Measurements from ENCODE around the gene KLHDC1. TPM values are rescaled to one million over a fixed set of nuclear protein-coding genes. Genes with fewer than 3 reads are reported as not detected.
"Not testable (repeated sequence)": the region's sequence is repeated elsewhere in the genome, so short reads cannot be mapped to it uniquely, and the experiment has no call there.

KLHDC1 gene
- total RNA-seq, 2 donors from 2014 or later = 7.7 to 11.9 TPM

GRCh38 chr14:49770212-49770817 is 77.4 kb downstream of the KLHDC1 start:
- intact Hi-C loops (cut with DNase I) = no loop called here
- DNase-seq (ENCODE audit: low spot score) = no peak

- DNase-seq (ENCODE audit: low spot score); intact Hi-C loops (cut with DNase I): not testable (repeated sequence)
Observed at GRCh38 chr14:49771691-49772090, 78.8 kb downstream of the KLHDC1 start.

- no peak for DNase-seq (ENCODE audit: low spot score)
- intact Hi-C loops (cut with DNase I) = no loop called here
Observed at GRCh38 chr14:49774106-49774505, 81.2 kb downstream of the KLHDC1 start.

- no peak for DNase-seq (ENCODE audit: low spot score)
- intact Hi-C loops (cut with DNase I) = no loop called here
Observed at GRCh38 chr14:49778421-49778820, 85.5 kb downstream of the KLHDC1 start.

- DNase-seq (ENCODE audit: low spot score) = not testable (repeated sequence)
- intact Hi-C loops (cut with DNase I) = loop anchor here in 1 of 2 donors (10.0 kb wide), 1 partner anchor 54 kb away; no protein-coding TSS in a partner anchor
Observed at GRCh38 chr14:49781040-49781439, 88.1 kb downstream of the KLHDC1 start.

- DNase-seq (ENCODE audit: low spot score) = no peak
- intact Hi-C loops (cut with DNase I) = loop anchor here in 1 of 2 donors (10.0 kb wide), 1 partner anchor 51 kb away; no protein-coding TSS in a partner anchor
Observed at GRCh38 chr14:49783394-49784014, 90.6 kb downstream of the KLHDC1 start.

GRCh38 chr14:49786315-49786714 is 93.4 kb downstream of the KLHDC1 start:
- intact Hi-C loops (cut with DNase I) = loop anchor here in 1 of 2 donors (10.0 kb wide), 1 partner anchor 48 kb away; no protein-coding TSS in a partner anchor
- no peak for DNase-seq (ENCODE audit: low spot score)

GRCh38 chr14:49792618-49793017 is 99.7 kb downstream of the KLHDC1 start:
- intact Hi-C loops (cut with DNase I) = no loop called here
- no peak for DNase-seq (ENCODE audit: low spot score)

GRCh38 chr14:49796025-49796424 is 103.1 kb downstream of the KLHDC1 start:
- no peak for DNase-seq (ENCODE audit: low spot score)
- intact Hi-C loops (cut with DNase I) = no loop called here

Other genes starting within 250 kb of the KLHDC1 start
- 1,000 to 10,000 TPM; 1,012 to 1,062 TPM for gene RPS29, start 106.7 kb upstream of the KLHDC1 start, total RNA-seq
- 1 to 10 TPM; 7.1 to 8.5 TPM for gene LRR1, start 94.2 kb upstream of the KLHDC1 start, total RNA-seq
- gene RPL36AL, start 72.5 kb upstream of the KLHDC1 start, total RNA-seq = 100 to 1,000 TPM; 130 to 144 TPM
- gene MGAT2, start 72.3 kb upstream of the KLHDC1 start, total RNA-seq = 10 to 100 TPM; 33.0 to 34.4 TPM
- 1 to 10 TPM; 4.3 to 6.1 TPM for gene DNAAF2, start 57.9 kb upstream of the KLHDC1 start, total RNA-seq
- gene POLE2, start 4.9 kb upstream of the KLHDC1 start, total RNA-seq = 1 to 10 TPM; 3.2 to 4.1 TPM
- 10 to 100 TPM; 42.7 to 61.5 TPM for gene KLHDC2, start 75.0 kb downstream of the KLHDC1 start, total RNA-seq
- gene NEMF, start 159.7 kb downstream of the KLHDC1 start, total RNA-seq = 10 to 100 TPM; 49.3 to 61.4 TPM
- 10 to 100 TPM; 55.8 to 58.9 TPM for gene ARF6, start 200.0 kb downstream of the KLHDC1 start, total RNA-seq

All from posterior vena cava (tissue), 2 donors.